Measurements from ENCODE around the gene TSTD2.

TSTD2 gene

GRCh38 chr9:97554566-97555075, 78.5 kb downstream of the TSTD2 start:
- DNase-seq (ENCODE audit: low read depth): no peak
- H3K4me3 ChIP-seq (ENCODE audit: low read depth, low read length): no peak overlapping the region
- no peak for TF ChIP-seq CTCF (IDR thresholded peaks at IDR 0.05; ENCODE audit: control insufficient read depth, extremely low read depth, insufficient read depth)

GRCh38 chr9:97553841-97554240, 79.3 kb downstream of the TSTD2 start:
- TF ChIP-seq CTCF (IDR thresholded peaks at IDR 0.05; ENCODE audit: control insufficient read depth, extremely low read depth, insufficient read depth): no peak
- no peak overlapping the region for H3K4me3 ChIP-seq (ENCODE audit: low read depth, low read length)
- DNase-seq (ENCODE audit: low read depth): no peak

- DNase-seq (ENCODE audit: low read depth): no peak
- no peak overlapping the region for H3K4me3 ChIP-seq (ENCODE audit: low read depth, low read length)
- no peak for TF ChIP-seq CTCF (IDR thresholded peaks at IDR 0.05; ENCODE audit: control insufficient read depth, extremely low read depth, insufficient read depth)
Measured at GRCh38 chr9:97553141-97553540, 80.0 kb downstream of the TSTD2 start.

GRCh38 chr9:97551308-97551707, 81.9 kb downstream of the TSTD2 start:
- no peak for DNase-seq (ENCODE audit: low read depth)
- H3K4me3 ChIP-seq (ENCODE audit: low read depth, low read length): no peak overlapping the region
- no peak for TF ChIP-seq CTCF (IDR thresholded peaks at IDR 0.05; ENCODE audit: control insufficient read depth, extremely low read depth, insufficient read depth)

GRCh38 chr9:97550386-97550785, 82.8 kb downstream of the TSTD2 start:
- H3K4me3 ChIP-seq (ENCODE audit: low read depth, low read length): no peak overlapping the region
- no peak for DNase-seq (ENCODE audit: low read depth)
- TF ChIP-seq CTCF (IDR thresholded peaks at IDR 0.05; ENCODE audit: control insufficient read depth, extremely low read depth, insufficient read depth): no peak

All from LNCaP clone FGC (cell line).